Endothelial cell of umbilical vein (primary cell): ENCODE data around the gene PI4KA. TPM values are rescaled to one million over a fixed set of nuclear protein-coding genes. Genes with fewer than 3 reads are reported as not detected.

Source experiments
- BruUV-seq: library from RNA; stranded (reverse); fragments of 400-500 nt; replicated peaks from 2 replicates; lab custom pipeline; 2021; lab: Mats Ljungman, UMichigan
- CTCF ChIA-PET: fragments of 300-600, 350-600 bp; sonication (Branson Sonifier 250); formaldehyde crosslinking; loops from one replicate; lab custom pipeline; 2021; ENCODE audit warnings: antibody characterized with exemption, inconsistent platforms; lab: Charles Lee
- POLR2A ChIA-PET: fragments of 300-600, 350-600 bp; sonication (Branson Sonifier 250); formaldehyde crosslinking; loops from one replicate; lab custom pipeline; 2021; ENCODE audit warnings: antibody characterized with exemption, inconsistent platforms; lab: Charles Lee
- DNase-seq: peaks from one replicate; pipeline ENCODE4 v3.0.0-alpha.2; 2011; ENCODE audit warnings: low read depth, low spot score
- FAIRE-seq: peaks from 2 replicates; lab custom pipeline; 2011; peaks lifted over from hg19 to GRCh38; lab: Jason Lieb, UNC
- H2AFZ ChIP-seq: 2 replicates; pipeline ENCODE4 v1.6.0; 2012; ENCODE audit warnings: low read depth, low read length, control low read depth, inconsistent platforms
- H3K27ac ChIP-seq: 2 replicates; pipeline ENCODE4 v1.5.1; 2011; ENCODE audit warnings: low read depth, mild to moderate bottlenecking, control low read depth, low read length, moderate library complexity; ENCODE audit not compliant: insufficient read depth
- H3K27me3 ChIP-seq, 2 experiments: 2 replicates each; pipeline versions ENCODE4 v1.6.0 to v1.6.1; 2011; ENCODE audit warnings: low read length in 2 of 2, mixed read lengths in 1 of 2; ENCODE audit not compliant: control insufficient read depth in 2 of 2, insufficient read depth in 2 of 2
- H3K36me3 ChIP-seq, 2 experiments: 2 replicates in 1 of 2; 3 replicates in 1 of 2; pipeline ENCODE4 v1.5.1; 2011; ENCODE audit warnings: low read length in 2 of 2, mild to moderate bottlenecking in 1 of 2, moderate library complexity in 1 of 2; ENCODE audit not compliant: control insufficient read depth in 2 of 2, insufficient read depth in 2 of 2; ENCODE audit errors: extremely low read depth in 1 of 2
- H3K4me1 ChIP-seq: 3 replicates; pipeline ENCODE4 v1.5.1; 2011; ENCODE audit warnings: mild to moderate bottlenecking, low read length; ENCODE audit not compliant: control insufficient read depth, insufficient read depth; ENCODE audit errors: extremely low read depth
- H3K4me2 ChIP-seq: 2 replicates; pipeline ENCODE4 v1.6.1; 2011; ENCODE audit warnings: low read length, control low read depth, mixed read lengths; ENCODE audit not compliant: insufficient read depth
- H3K4me3 ChIP-seq, 3 experiments: fragments of 200-600 bp in 1 of 3; sonication (generic), shearing (Covaris generic) in 1 of 3; replicated peaks in 1 of 3; 2 replicates each; pipeline ENCODE4 v1.5.1; 2011 to 2016; ENCODE audit warnings: control low read depth in 3 of 3, low read length in 3 of 3, mild to moderate bottlenecking in 2 of 3, inconsistent platforms in 1 of 3, low read depth in 1 of 3, moderate library complexity in 1 of 3; ENCODE audit not compliant: insufficient read depth in 1 of 3
- H3K79me2 ChIP-seq: 2 replicates; pipeline ENCODE4 v1.6.0; 2012; ENCODE audit warnings: low read length, inconsistent platforms; ENCODE audit not compliant: control insufficient read depth, insufficient read depth
- H3K9ac ChIP-seq: replicated peaks from 2 replicates; pipeline ENCODE3; 2011; ENCODE audit warnings: low read length, control low read depth; ENCODE audit not compliant: insufficient read depth; ENCODE audit errors: extremely low read depth
- H3K9me1 ChIP-seq: replicated peaks from 3 replicates; pipeline ENCODE4 v1.6.0; 2011; ENCODE audit warnings: mild to moderate bottlenecking, low read length; ENCODE audit not compliant: control insufficient read depth, insufficient read depth; ENCODE audit errors: extremely low read depth
- H3K9me3 ChIP-seq: replicated peaks from 2 replicates; pipeline ENCODE4 v1.5.1; 2012; ENCODE audit warnings: low read length, inconsistent platforms; ENCODE audit not compliant: control insufficient read depth, insufficient read depth
- H4K20me1 ChIP-seq: replicated peaks from 2 replicates; pipeline ENCODE3; 2011; ENCODE audit warnings: mild to moderate bottlenecking, low read length; ENCODE audit not compliant: control insufficient read depth, insufficient read depth; ENCODE audit errors: extremely low read depth
- EZH2 ChIP-seq: IDR thresholded peaks from 2 replicates; pipeline ENCODE4 v1.6.1; 2012; ENCODE audit warnings: borderline replicate concordance, low read depth, mild to moderate bottlenecking, moderate library complexity, low read length, inconsistent platforms; ENCODE audit not compliant: severe bottlenecking
- FOS ChIP-seq: IDR thresholded peaks from 2 replicates; pipeline ENCODE4 v1.6.1; 2011; ENCODE audit warnings: mild to moderate bottlenecking, low read length, moderate library complexity, borderline replicate concordance; ENCODE audit not compliant: insufficient read depth
- GATA2 ChIP-seq: IDR thresholded peaks from 2 replicates; pipeline ENCODE4 v1.7.0; 2011; ENCODE audit warnings: low read depth, mild to moderate bottlenecking, moderate library complexity, mixed read lengths, low read length; ENCODE audit not compliant: insufficient read length, insufficient read depth
- JUN ChIP-seq: IDR thresholded peaks from 2 replicates; pipeline ENCODE4 v1.6.1; 2011; ENCODE audit warnings: borderline replicate concordance, low read depth; ENCODE audit not compliant: insufficient read length, insufficient read depth
- MAX ChIP-seq: IDR thresholded peaks from 2 replicates; pipeline ENCODE4 v1.6.1; 2011; ENCODE audit not compliant: insufficient read depth, insufficient read length
- MYC ChIP-seq: IDR thresholded peaks from one replicate; pipeline ENCODE4 v1.6.1; 2011; ENCODE audit warnings: mild to moderate bottlenecking, low read depth, low read length
- POLR2A ChIP-seq: IDR thresholded peaks from 2 replicates; pipeline ENCODE4 v1.6.1; 2012; ENCODE audit warnings: low read depth, mild to moderate bottlenecking, control low read depth, low read length
- POLR2AphosphoS5 ChIP-seq: IDR thresholded peaks from 2 replicates; pipeline ENCODE4 v1.6.1; 2012; ENCODE audit warnings: low read depth, mild to moderate bottlenecking, control low read depth, low read length, moderate library complexity; ENCODE audit not compliant: insufficient read depth
- dilution Hi-C: fragments of 300-500 bp; cut with MboI; formaldehyde crosslinking; loops from one replicate; pipeline ENCODE4 v1.15.0; 2019; ENCODE audit warnings: low sequenced_read_pairs; ENCODE audit not compliant: extremely low pct_ligation_motif_present
- intact Hi-C: fragments of 100-400 bp; cut with micrococcal nuclease; formaldehyde crosslinking; loops from one replicate; pipeline ENCODE4 v1.10.0; 2022
- polyA plus RNA-seq, 4 experiments: library from polyadenylated mRNA; depleted of rRNA in 3 of 4; stranded (reverse) in 3 of 4; unstranded in 1 of 4; fragments of >200 nt; gene quantifications; 2 replicates each; pipeline versions ENCODE4 v1.2.1 to v1.2.3, GENCODE V29; 2011 to 2012; ENCODE audit warnings: missing spikeins in 1 of 4
- total RNA-seq: library from RNA; stranded (reverse); gene quantifications from 2 replicates; pipeline ENCODE4 v1.2.3, GENCODE V29; 2021
- TF ChIP-seq, protein P1 (sequence below), 2 donors: IDR thresholded peaks; 1 replicate in 1 of 2; 2 replicates in 1 of 2; pipeline ENCODE4 v1.5.1; 2011; ENCODE audit warnings: low read length in 2 of 2, mild to moderate bottlenecking in 2 of 2, moderate library complexity in 2 of 2, control low read depth in 1 of 2, inconsistent platforms in 1 of 2, low read depth in 1 of 2; ENCODE audit not compliant: insufficient read depth in 1 of 2; ENCODE audit errors: extremely low read depth in 1 of 2

Gene PI4KA
- total and polyA plus RNA-seq, 2 donors (not counting 3 experiments of a cell fraction or from before 2014, with no cell fraction given) = 28.9 to 56.4 TPM

- Histone ChIP-seq H3K9me1 (no peaks in the 10 kb centered on the region), H3K27ac (peak overlapping the region; percentile 97), H2AFZ (no peak overlapping the region), H3K4me2 (peak overlapping the region; percentile 61), H3K4me1 (peaks cover 55% of the 10 kb centered on the region), H3K4me3 (peak overlapping the region in 1 of 3 experiments; percentile 32), H3K36me3 (peaks cover 3 to 6% of the 10 kb centered on the region in 2 experiments), H3K79me2 (no peaks in the 10 kb centered on the region), H4K20me1 (no peaks in the 10 kb centered on the region), H3K9me3 (no peaks in the 10 kb centered on the region), H3K27me3 (no peaks in the 10 kb centered on the region), H3K9ac (peak overlapping the region; percentile 66)
- ChIA-PET CTCF (interaction anchor here (0.6 to 4.4 kb wide), 33 partner anchors 9 to 366 kb away, joined by 3 to 62 read pairs (median 6); partner anchors contain the start of gene SERPIND1), POLR2A (no interaction called here)
- dilution Hi-C loops = no loop called here
- TF ChIP-seq EZH2 (no peak), GATA2 (peak; percentile 91), POLR2AphosphoS5 (peak; percentile 73), FOS (peak; percentile 95), MAX (no peak), MYC (no peak), POLR2A (peak; percentile 22), JUN (peak; percentile 81)
- TF ChIP-seq, protein P1, sequence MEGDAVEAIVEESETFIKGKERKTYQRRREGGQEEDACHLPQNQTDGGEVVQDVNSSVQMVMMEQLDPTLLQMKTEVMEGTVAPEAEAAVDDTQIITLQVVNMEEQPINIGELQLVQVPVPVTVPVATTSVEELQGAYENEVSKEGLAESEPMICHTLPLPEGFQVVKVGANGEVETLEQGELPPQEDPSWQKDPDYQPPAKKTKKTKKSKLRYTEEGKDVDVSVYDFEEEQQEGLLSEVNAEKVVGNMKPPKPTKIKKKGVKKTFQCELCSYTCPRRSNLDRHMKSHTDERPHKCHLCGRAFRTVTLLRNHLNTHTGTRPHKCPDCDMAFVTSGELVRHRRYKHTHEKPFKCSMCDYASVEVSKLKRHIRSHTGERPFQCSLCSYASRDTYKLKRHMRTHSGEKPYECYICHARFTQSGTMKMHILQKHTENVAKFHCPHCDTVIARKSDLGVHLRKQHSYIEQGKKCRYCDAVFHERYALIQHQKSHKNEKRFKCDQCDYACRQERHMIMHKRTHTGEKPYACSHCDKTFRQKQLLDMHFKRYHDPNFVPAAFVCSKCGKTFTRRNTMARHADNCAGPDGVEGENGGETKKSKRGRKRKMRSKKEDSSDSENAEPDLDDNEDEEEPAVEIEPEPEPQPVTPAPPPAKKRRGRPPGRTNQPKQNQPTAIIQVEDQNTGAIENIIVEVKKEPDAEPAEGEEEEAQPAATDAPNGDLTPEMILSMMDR (IDR thresholded peaks at IDR 0.05; ENCODE audit: extremely low read depth in 1 of 2, insufficient read depth in 1 of 2, low read depth in 1 of 2, low read length in 2 of 2) = peak; percentile 76 to 77
- peak; percentile 95 for FAIRE-seq
- BruUV-seq = TSS peak; percentile 27
- intact Hi-C loops = loop anchor here (1.0 to 5.0 kb wide), 4 partner anchors 74 to 222 kb away; partner anchors contain the start of gene PI4KA
- DNase-seq = peak; percentile 85
Measured at GRCh38 chr22:20783844-20784723, 74.5 kb downstream of the PI4KA start.
